ENCODE data around the gene CCNE1.
A peak's percentile ranks its signal among the peaks of the same experiment; 100 is the strongest.

Gene CCNE1

GRCh38 chr19:29811125-29812079, at the start of gene CCNE1:
TSS of gene CCNE1 (plus strand) at chr19:29811991. CDS start at chr19:29812556, 565 bp downstream.
- peak; percentile 97 for DNase-seq (ENCODE audit: low spot score)

GRCh38 chr19:29763196-29763595, 48.6 kb upstream of the CCNE1 start:
- no peak for DNase-seq (ENCODE audit: low spot score)

- DNase-seq (ENCODE audit: low spot score) = no peak
Observed at GRCh38 chr19:29764361-29764760, 47.4 kb upstream of the CCNE1 start.

GRCh38 chr19:29766100-29766499, 45.7 kb upstream of the CCNE1 start:
- no peak for DNase-seq (ENCODE audit: low spot score)

- no peak for DNase-seq (ENCODE audit: low spot score)
Observed at GRCh38 chr19:29767039-29767735, 44.6 kb upstream of the CCNE1 start.

GRCh38 chr19:29768166-29768565, 43.6 kb upstream of the CCNE1 start:
- DNase-seq (ENCODE audit: low spot score) = no peak

- DNase-seq (ENCODE audit: low spot score) = no peak
Observed at GRCh38 chr19:29769997-29770396, 41.8 kb upstream of the CCNE1 start.

- no peak for DNase-seq (ENCODE audit: low spot score)
Observed at GRCh38 chr19:29770648-29771047, 41.1 kb upstream of the CCNE1 start.

GRCh38 chr19:29771708-29772414, 39.9 kb upstream of the CCNE1 start:
- DNase-seq (ENCODE audit: low spot score) = peak; percentile 86

- no peak for DNase-seq (ENCODE audit: low spot score)
Observed at GRCh38 chr19:29772696-29773095, 39.1 kb upstream of the CCNE1 start.

GRCh38 chr19:29773141-29773540, 38.6 kb upstream of the CCNE1 start:
- no peak for DNase-seq (ENCODE audit: low spot score)

- no peak for DNase-seq (ENCODE audit: low spot score)
Observed at GRCh38 chr19:29774126-29774525, 37.7 kb upstream of the CCNE1 start.

- no peak for DNase-seq (ENCODE audit: low spot score)
Observed at GRCh38 chr19:29777781-29778309, 33.9 kb upstream of the CCNE1 start.

- no peak for DNase-seq (ENCODE audit: low spot score)
Observed at GRCh38 chr19:29779921-29780320, 31.9 kb upstream of the CCNE1 start.

GRCh38 chr19:29781386-29782259, 30.2 kb upstream of the CCNE1 start:
- DNase-seq (ENCODE audit: low spot score) = no peak

GRCh38 chr19:29782260-29782580, 29.6 kb upstream of the CCNE1 start:
- no peak for DNase-seq (ENCODE audit: low spot score)

GRCh38 chr19:29783627-29784190, 28.1 kb upstream of the CCNE1 start:
- DNase-seq (ENCODE audit: low spot score) = no peak

- DNase-seq (ENCODE audit: low spot score) = no peak
Observed at GRCh38 chr19:29784598-29785223, 27.1 kb upstream of the CCNE1 start.

GRCh38 chr19:29785360-29785759, 26.4 kb upstream of the CCNE1 start:
- no peak for DNase-seq (ENCODE audit: low spot score)

- no peak for DNase-seq (ENCODE audit: low spot score)
Observed at GRCh38 chr19:29785955-29786589, 25.7 kb upstream of the CCNE1 start.
